Fibroblast of villous mesenchyme (primary cell): ENCODE results near the gene ATOH8. TPM values are rescaled to one million over a fixed set of nuclear protein-coding genes. Genes with fewer than 3 reads are reported as not detected.

Experiments
- DNase-seq: peaks from one replicate; pipeline ENCODE4 v3.0.0-alpha.2; 2010; ENCODE audit warnings: low read depth
- H3K4me3 ChIP-seq: 2 replicates; pipeline ENCODE4 v1.5.1; 2011; ENCODE audit warnings: low read depth, mild to moderate bottlenecking, low read length
- CTCF ChIP-seq: IDR thresholded peaks from 2 replicates; pipeline ENCODE4 v1.5.1; 2012; ENCODE audit warnings: low read depth, mild to moderate bottlenecking, low read length; ENCODE audit not compliant: insufficient read depth
- total RNA-seq: library from RNA; depleted of rRNA; stranded (reverse); fragments of >200 nt; gene quantifications from 2 replicates; pipeline ENCODE4 v1.2.3, GENCODE V29; 2012

ATOH8 gene
- total RNA-seq, 1 donor, result 9.1 TPM

- TF ChIP-seq CTCF, result no peak
- DNase-seq, result no peak
- H3K4me3 ChIP-seq, result no peak overlapping the region
Measured at GRCh38 chr2:85774126-85774978, 20.6 kb downstream of the ATOH8 start.

- no peak overlapping the region for H3K4me3 ChIP-seq
Measured at GRCh38 chr2:85775406-85776381, 21.9 kb downstream of the ATOH8 start.

GRCh38 chr2:85776672-85777071 is 22.9 kb downstream of the ATOH8 start:
- DNase-seq, result no peak
- no peak overlapping the region for H3K4me3 ChIP-seq
- TF ChIP-seq CTCF, result no peak

More at GRCh38 chr2:85775406-85776381, 21.9 kb downstream of the ATOH8 start:
- no peak for DNase-seq
- TF ChIP-seq CTCF, result no peak

- no peak overlapping the region for H3K4me3 ChIP-seq
- no peak for TF ChIP-seq CTCF
- no peak for DNase-seq
Measured at GRCh38 chr2:85777441-85777861, 23.7 kb downstream of the ATOH8 start.

GRCh38 chr2:85778646-85779379 is 25.0 kb downstream of the ATOH8 start:
- no peak for TF ChIP-seq CTCF
- no peak for DNase-seq

GRCh38 chr2:85779641-85780315 is 26.0 kb downstream of the ATOH8 start:
- no peak for DNase-seq
- no peak overlapping the region for H3K4me3 ChIP-seq
- TF ChIP-seq CTCF, result no peak

More at GRCh38 chr2:85778646-85779379, 25.0 kb downstream of the ATOH8 start:
- no peak overlapping the region for H3K4me3 ChIP-seq
